ENCODE data around the gene DHX15.

DNA sequence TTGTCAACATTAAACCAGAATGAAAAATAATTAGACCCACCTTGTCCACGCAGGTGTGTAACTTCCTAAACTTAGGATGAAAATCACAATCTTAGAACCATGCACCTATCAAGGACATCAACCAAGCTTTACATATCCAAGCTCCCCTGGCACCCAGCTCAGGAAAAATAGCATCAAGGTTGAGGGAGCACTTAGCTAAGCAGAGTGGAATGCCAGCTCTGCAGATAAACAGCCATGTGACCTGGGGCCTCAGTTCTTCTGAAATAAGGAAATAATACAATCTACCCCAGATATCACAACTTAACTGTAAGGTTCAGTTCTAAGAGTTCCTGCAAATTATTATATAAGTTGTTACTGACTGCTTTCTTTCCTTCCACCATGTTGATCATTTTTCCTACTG is 64.7 kb downstream of the DHX15 start:
- TF ChIP-seq, protein P1, sequence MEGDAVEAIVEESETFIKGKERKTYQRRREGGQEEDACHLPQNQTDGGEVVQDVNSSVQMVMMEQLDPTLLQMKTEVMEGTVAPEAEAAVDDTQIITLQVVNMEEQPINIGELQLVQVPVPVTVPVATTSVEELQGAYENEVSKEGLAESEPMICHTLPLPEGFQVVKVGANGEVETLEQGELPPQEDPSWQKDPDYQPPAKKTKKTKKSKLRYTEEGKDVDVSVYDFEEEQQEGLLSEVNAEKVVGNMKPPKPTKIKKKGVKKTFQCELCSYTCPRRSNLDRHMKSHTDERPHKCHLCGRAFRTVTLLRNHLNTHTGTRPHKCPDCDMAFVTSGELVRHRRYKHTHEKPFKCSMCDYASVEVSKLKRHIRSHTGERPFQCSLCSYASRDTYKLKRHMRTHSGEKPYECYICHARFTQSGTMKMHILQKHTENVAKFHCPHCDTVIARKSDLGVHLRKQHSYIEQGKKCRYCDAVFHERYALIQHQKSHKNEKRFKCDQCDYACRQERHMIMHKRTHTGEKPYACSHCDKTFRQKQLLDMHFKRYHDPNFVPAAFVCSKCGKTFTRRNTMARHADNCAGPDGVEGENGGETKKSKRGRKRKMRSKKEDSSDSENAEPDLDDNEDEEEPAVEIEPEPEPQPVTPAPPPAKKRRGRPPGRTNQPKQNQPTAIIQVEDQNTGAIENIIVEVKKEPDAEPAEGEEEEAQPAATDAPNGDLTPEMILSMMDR (IDR thresholded peaks at IDR 0.05; ENCODE audit: insufficient read depth, low read depth, low read length), result no peak
- TF ChIP-seq EZH2 (IDR thresholded peaks at IDR 0.05; ENCODE audit: insufficient read depth, low read length), result no peak

Data from astrocyte (in vitro differentiated cells and primary cell).